Measurements from ENCODE around the gene PRR20G. TPM values are rescaled to one million over a fixed set of nuclear protein-coding genes. Genes with fewer than 3 reads are reported as not detected.

The PRR20G gene
- total RNA-seq, 2 donors from 2014 or later = not detected

DNA sequence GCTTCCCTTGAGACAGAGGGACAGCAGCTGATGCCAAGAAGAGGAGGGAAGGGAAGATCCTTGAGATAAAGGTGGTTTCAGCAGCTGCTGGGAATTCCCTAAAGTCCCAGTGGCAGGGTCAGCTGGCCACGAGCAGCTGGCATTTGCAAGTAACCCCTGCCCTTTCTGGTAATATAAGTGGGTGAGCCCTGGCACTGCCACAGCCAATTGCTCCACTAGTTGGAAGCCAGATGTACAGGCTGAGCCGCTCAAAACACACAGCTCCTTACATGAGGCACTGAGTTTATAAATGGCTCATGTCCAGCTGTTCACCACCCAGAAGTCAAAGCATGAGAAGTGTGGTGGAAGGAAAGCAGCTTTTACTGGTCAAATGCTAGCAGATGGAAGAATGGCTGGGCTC is 35.4 kb downstream of the PRR20G start:
- Histone ChIP-seq H3K27me3 (no peaks in the 10 kb centered on the region), H3K27ac (no peak overlapping the region), H3K9ac (ENCODE audit: low read depth in 2 of 2, low read length in 2 of 2) (no peak overlapping the region), H3K4me3 (no peak overlapping the region), H3K9me3 (no peaks in the 10 kb centered on the region), H3K36me3 (no peaks in the 10 kb centered on the region), H3K4me1 (no peaks in the 10 kb centered on the region)
- TF ChIP-seq CTCF (IDR thresholded peaks at IDR 0.05) = no peak
- intact Hi-C loops (cut with DNase I) = no loop called here
- DNase-seq = no peak

- Histone ChIP-seq H3K27me3 (no peaks in the 10 kb centered on the region), H3K27ac (no peak overlapping the region), H3K36me3 (no peaks in the 10 kb centered on the region), H3K9ac (ENCODE audit: low read depth in 2 of 2, low read length in 2 of 2) (no peak overlapping the region), H3K9me3 (no peaks in the 10 kb centered on the region), H3K4me1 (no peaks in the 10 kb centered on the region), H3K4me3 (no peak overlapping the region)
- TF ChIP-seq CTCF (IDR thresholded peaks at IDR 0.05) = no peak
- intact Hi-C loops (cut with DNase I) = no loop called here
- no peak for DNase-seq
Observed at GRCh38 chr3:127250032-127250431, 37.8 kb downstream of the PRR20G start.

- Histone ChIP-seq H3K36me3 (no peaks in the 10 kb centered on the region), H3K27me3 (no peaks in the 10 kb centered on the region), H3K9ac (ENCODE audit: low read depth in 2 of 2, low read length in 2 of 2) (no peak overlapping the region), H3K4me3 (no peak overlapping the region), H3K9me3 (no peaks in the 10 kb centered on the region), H3K27ac (no peak overlapping the region), H3K4me1 (no peaks in the 10 kb centered on the region)
- TF ChIP-seq CTCF (IDR thresholded peaks at IDR 0.05) = no peak
- DNase-seq = no peak
- intact Hi-C loops (cut with DNase I) = no loop called here
Observed at GRCh38 chr3:127247292-127247691, 40.6 kb downstream of the PRR20G start.

- no peak for DNase-seq
- H3K9ac ChIP-seq (ENCODE audit: low read depth in 2 of 2, low read length in 2 of 2) = no peak overlapping the region
- no peaks in the 10 kb centered on the region for H3K9me3 ChIP-seq
- H3K4me3 ChIP-seq = no peak overlapping the region
- no peak for TF ChIP-seq CTCF (IDR thresholded peaks at IDR 0.05)
- H3K27me3 ChIP-seq = no peaks in the 10 kb centered on the region
- intact Hi-C loops (cut with DNase I) = no loop called here
- H3K27ac ChIP-seq = no peak overlapping the region
- no peaks in the 10 kb centered on the region for H3K36me3 ChIP-seq
- no peaks in the 10 kb centered on the region for H3K4me1 ChIP-seq
Observed at GRCh38 chr3:127238602-127239001, 49.2 kb downstream of the PRR20G start.

- no peak for DNase-seq
- H3K27ac ChIP-seq = no peak overlapping the region
- H3K9ac ChIP-seq (ENCODE audit: low read depth in 2 of 2, low read length in 2 of 2) = no peak overlapping the region
- H3K27me3 ChIP-seq = no peaks in the 10 kb centered on the region
- no peaks in the 10 kb centered on the region for H3K4me1 ChIP-seq
- H3K9me3 ChIP-seq = no peaks in the 10 kb centered on the region
- no peak for TF ChIP-seq CTCF (IDR thresholded peaks at IDR 0.05)
- no peak overlapping the region for H3K4me3 ChIP-seq
- intact Hi-C loops (cut with DNase I) = no loop called here
- no peaks in the 10 kb centered on the region for H3K36me3 ChIP-seq
Observed at GRCh38 chr3:127237835-127238234, 50.0 kb downstream of the PRR20G start.

DNA sequence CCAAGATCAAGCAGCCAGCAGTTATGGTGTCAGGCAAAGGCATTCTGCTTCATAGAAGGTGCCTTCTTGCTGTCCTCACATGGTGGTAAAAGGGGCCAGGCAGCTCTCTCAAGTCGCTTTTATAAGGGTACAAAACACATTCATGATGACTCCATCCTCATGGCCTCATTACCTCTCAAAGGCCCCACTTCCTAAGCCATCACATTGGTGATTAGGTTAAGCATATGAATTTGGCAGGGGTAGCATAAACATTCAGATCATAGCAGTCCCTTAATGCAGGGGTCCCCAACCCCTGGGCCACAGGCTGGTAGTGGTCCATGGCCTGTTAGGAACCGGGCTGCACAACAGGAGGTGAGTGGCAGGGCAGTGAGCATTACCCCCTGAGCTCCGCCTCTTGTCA is 52.1 kb downstream of the PRR20G start:
- Histone ChIP-seq H3K4me1 (no peaks in the 10 kb centered on the region), H3K27ac (no peak overlapping the region), H3K4me3 (no peak overlapping the region), H3K9ac (ENCODE audit: low read depth in 2 of 2, low read length in 2 of 2) (no peak overlapping the region), H3K9me3 (no peaks in the 10 kb centered on the region), H3K27me3 (no peaks in the 10 kb centered on the region), H3K36me3 (no peaks in the 10 kb centered on the region)
- TF ChIP-seq CTCF (IDR thresholded peaks at IDR 0.05) = no peak
- DNase-seq = no peak
- intact Hi-C loops (cut with DNase I) = no loop called here

All from colonic mucosa (tissue), 4 donors.